Measurements from ENCODE around the gene KRTAP5-8.
"Not testable (repeated sequence)": the region's sequence is repeated elsewhere in the genome, so short reads cannot be mapped to it uniquely, and the experiment has no call there.

Gene KRTAP5-8

DNA sequence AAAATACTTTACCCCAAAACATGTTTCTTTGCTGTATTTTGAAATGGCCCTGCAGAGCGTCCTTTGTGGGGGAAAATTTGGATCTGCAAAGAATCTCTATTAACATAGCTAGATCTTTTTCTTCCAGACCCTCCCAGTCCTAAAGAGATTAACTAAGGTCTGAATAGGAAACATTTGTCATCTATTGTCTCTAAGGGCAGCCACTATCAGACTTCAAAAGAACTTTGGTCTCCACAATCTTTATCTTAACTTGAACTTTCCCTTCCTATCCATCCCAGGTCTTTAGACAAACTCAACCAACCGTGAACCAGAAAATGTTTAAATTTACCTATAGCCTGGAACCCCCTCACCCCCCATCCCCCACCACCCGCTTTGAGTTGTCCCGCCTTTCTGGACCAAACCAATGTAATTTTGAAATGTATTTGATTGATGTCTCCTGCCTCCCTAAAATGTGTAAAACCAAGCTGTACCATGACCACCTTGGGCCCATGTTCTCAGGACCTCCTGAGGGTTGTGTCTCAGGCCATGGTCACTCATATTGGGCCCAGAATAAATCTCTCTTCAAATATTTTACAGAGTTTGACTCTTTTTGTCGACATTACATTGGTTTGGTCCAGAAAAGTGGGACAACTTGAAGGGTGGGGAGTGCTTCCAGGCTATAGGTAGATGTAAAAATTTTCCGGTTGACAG lies 6.8 kb downstream of the KRTAP5-8 start:
- DNase-seq: no peak

DNA sequence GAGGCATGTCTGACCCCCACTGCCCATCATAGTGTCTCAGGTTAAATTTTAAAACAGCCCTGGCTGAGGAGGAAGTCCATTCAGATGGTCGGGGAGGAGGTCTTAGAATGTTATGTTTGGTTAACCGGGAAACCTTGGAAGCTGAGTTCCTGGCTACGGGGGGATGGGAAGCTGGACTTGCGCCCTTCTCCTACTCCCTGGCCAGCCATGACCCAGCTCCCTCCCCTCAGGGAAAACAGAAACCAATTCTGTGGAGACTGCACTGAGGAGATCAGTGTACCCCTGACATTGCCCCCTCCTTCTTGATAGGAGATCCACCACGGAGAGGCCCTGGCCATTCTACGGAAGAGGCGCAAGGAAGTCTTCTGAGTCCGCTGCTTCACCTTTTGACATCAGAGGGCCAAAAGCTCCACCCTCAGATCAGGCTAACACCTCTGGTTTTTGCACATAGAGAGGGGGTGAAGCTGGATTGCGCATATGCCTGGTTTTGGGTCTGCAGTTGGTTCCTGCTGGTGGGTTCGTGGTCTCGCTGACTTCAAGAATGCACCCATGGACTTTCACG lies 7.7 kb downstream of the KRTAP5-8 start:
- DNase-seq: no peak

DNA sequence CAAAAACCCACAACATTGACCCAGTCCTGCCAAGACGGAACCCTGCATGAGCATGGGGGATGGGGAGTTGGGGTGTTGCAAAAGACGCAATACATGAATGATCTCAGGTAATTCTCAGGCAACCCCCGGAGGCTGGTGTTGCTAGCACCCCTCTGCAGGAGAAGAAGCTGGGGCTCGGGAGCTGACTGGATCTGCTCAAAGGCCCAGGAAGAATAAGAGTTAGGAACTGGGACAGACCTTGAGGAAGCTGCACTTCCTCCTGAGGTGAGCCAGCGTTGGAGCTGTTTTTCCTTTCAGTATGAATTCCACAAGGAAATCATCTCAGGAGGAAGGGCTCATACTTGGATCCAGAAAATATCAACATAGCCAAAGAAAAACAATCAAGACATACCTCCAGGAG lies 10.3 kb downstream of the KRTAP5-8 start, which contains the start of gene KRTAP5-9:
TSS of gene KRTAP5-9 (plus strand) at position 301 of the 400 bp plus-strand sequence. CDS start 238 bp downstream, outside the sequence.
- no peak for DNase-seq

DNA sequence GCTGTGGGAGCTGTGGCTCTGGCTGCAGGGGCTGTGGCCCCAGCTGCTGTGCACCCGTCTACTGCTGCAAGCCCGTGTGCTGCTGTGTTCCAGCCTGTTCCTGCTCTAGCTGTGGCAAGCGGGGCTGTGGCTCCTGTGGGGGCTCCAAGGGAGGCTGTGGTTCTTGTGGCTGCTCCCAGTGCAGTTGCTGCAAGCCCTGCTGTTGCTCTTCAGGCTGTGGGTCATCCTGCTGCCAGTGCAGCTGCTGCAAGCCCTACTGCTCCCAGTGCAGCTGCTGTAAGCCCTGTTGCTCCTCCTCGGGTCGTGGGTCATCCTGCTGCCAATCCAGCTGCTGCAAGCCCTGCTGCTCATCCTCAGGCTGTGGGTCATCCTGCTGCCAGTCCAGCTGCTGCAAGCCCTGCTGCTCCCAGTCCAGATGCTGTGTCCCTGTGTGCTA lies 10.9 kb downstream of the KRTAP5-8 start:
- no peak for DNase-seq

DNA sequence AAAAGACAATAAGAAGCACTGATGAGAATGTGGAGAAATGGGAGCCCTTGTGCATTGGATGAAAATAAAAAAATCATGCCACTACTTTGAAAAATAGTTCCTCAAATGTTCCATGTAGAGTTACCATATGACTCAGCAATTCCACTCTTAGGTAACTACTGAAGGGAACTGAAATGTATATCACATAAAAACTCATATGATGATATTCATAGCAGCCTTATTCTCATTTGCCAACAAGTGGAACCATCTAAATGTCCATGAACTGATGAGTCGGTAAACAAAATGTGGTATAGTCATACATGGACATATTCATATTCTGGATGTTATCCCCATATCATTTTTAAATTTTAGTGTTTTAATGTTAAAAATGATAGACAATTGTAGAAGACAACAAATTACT lies 13.9 kb downstream of the KRTAP5-8 start:
- no peak for DNase-seq

DNA sequence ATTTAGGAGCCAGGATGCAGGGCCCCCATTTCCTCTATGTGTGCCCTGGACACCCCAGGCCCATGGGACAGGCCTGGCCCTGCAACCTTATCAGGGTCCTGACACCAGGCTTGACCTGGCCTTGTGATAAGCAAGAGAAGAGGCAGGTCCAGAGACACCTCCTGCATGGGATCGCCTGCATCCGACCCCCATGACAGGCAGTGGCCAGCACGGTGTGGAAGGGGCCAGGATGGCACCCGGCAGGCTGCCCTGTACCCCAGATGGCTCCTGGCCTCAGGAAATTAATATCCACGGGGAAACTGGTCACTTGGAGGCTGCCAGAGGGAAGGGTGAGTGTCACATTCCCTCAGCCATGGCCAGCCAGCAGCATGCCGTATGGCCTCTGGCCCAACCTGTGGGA lies 17.2 kb downstream of the KRTAP5-8 start:
- no peak for DNase-seq

DNA sequence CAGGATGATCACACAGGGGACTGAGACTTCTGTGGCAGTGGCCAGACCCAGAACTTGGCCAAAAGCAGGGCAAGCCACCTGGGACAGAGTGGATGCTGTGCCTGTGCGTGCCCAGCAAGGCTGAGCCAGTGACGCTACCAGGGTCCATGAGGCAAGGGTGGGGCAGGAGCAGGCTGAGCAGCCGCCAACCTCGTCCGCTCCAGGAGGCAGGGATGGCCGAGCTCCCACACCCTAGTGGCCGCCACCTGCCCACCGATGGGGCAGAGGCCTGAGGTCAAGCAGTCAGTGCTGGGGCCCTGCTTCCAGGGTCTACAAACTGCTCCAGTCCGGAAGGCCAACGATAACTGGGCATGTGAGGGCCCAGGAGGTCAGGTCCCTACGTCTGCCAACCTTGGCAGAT lies 17.7 kb downstream of the KRTAP5-8 start:
- DNase-seq: no peak

DNA sequence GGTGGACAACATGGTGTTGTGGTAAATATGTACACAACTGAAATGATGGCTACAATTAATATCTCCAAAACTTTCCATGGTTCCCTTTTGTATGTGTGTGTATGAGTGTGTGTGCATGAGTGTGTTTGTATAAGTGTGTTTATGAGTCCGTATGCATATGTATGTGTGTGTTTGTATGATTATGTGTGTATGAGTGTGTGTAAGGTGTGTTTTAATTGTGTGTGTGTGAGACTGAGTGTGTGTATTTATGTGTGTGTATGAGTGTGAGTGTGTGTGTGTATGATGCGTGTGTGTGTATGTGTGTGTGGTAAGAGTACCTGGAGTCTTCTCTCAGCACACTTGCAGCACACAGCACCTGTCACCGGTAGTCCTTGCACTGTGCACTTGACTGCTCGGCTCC lies 18.2 kb downstream of the KRTAP5-8 start:
- no peak for DNase-seq

DNA sequence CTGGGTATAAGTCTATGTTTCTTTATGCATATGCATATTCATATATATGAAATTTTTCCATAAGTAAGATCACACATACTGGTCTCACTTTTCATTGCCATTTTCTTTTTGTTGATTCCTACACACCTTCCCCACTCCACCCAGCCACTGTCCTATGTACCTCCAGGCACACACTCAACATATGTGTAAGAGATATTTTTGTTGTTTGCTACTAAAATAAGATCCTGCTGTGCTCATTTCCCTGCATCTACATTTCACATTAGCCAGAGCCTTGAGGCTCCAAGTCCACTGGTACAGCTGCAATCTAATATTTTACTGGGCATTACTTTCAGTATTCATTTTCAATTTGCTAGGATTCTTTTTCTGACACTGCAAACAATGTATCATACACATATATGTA lies 19.4 kb downstream of the KRTAP5-8 start:
- no peak for DNase-seq

DNA sequence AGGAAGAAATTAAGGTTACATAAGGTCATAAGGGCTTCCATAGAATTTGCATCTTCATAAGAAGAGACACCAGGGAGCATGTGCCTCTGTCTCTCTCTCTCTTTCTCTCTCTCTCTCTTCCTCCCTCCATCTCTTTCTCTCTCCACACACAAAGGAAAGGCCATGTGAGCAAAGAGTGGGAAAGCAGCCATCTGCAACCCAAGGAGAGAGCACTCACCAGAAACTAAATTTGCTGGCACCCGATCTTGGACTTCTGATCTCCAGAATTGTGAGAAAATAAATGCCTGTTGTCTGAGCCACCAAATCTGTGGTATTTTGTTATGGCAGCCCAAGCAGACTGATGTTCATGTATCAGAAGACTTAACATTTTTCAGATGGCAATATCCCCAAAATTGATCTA lies 21.2 kb downstream of the KRTAP5-8 start:
- no peak for DNase-seq

DNA sequence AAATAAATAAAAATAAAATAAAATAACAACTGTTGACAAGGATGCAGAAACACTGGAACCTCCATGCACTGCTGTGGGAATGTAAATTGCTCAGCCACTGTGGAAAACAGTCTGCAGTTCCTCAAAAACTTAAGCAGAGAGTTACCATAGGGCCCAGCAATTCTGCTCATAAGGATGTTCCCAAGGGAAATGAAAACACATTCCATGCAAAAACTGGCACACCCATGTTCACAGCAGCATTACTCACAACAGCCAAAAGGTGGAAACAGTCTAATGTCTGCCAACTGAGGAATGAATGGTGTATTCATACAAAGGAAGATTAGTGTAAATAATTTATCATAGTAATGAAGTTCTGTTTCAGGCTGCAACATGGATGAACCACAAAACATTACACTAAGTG lies 24.3 kb downstream of the KRTAP5-8 start:
- no peak for DNase-seq

DNA sequence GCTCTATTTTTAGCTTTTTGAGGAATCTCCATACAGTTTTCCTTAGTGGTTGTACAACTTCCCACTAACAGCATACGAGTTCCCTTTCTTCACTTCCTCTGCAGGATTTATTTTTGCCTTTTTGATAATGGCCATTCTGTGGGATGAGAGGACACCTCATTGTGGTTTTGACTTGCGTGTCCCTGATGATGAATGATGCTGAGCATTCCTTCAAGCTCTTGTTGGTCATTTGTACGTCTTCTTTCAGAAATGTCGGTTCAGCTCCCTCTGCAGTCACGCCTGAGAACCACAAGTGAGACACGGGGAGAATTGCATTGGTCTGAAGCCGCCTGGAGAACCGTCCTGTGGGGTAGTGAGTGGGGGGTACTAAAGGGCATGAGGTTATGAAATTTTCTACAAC lies 25.6 kb downstream of the KRTAP5-8 start:
- DNase-seq: peak in 1 of 5 donors; percentile 12

DNA sequence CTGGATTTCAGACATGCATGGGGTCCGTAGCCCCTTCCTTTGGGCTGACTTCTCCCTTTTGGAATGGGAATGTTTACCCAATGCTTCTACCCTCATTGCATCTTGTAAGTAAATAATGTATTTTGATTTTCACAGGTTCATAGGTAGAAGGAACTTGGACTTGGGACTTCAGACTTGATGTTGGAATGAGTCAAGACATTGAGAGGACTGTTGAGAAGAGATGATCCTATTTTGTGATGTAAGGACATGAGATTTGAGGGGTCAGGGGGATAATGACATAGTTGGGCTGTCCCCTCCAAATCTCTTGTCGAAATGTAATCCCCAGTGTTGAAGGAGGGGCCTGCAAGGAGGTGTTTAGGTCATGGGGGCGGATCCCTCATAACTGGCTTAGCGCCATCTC lies 26.6 kb downstream of the KRTAP5-8 start:
- DNase-seq: no peak

DNA sequence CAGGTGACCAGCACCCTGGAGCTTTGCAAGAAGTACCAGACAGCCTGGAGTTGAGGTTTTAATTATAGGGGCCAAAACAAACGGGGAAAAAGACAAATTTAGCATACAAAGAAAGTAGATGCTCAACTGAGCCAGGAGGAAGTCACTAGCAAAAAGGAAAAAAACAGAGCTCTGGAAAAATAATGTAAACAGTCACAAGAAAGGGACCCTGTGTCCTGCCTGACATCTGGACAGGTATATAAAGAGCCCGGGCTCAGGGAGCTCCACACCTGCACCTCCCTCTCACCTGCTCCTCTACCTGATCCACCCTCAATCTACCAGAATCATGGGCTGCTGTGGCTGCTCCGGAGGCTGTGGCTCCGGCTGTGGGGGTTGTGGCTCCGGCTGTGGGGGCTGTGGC lies 27.4 kb downstream of the KRTAP5-8 start, which contains the start of gene KRTAP5-10:
TSS of gene KRTAP5-10 (plus strand) at position 301 of the 400 bp plus-strand sequence. CDS start at position 326, 25 bp downstream.
- no peak for DNase-seq

DNA sequence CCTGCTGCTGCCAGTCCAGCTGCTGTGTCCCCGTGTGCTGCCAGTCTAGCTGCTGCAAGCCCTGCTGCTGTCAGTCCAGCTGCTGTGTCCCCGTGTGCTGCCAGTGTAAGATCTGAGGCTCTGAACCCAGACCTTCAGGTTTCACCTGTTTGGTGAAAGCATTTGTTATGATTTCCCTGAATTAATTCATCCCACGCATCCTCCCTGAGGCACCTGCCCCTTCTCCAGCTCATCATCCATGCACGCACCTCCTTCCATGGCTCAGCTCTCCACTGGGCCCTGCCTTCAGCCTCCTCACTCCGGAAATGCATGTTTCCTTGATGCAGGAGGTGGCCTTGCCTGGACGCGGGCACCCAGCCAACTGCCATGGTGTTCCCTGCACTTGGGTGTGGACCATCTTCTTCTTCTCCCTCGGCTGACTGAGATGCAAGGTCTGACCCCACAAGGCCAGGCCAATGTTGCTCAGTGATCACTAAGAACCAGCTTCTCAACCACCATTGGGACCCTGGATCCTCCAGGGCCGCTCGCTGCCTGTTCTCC lies 28.3 kb downstream of the KRTAP5-8 start:
- DNase-seq: no peak

DNA sequence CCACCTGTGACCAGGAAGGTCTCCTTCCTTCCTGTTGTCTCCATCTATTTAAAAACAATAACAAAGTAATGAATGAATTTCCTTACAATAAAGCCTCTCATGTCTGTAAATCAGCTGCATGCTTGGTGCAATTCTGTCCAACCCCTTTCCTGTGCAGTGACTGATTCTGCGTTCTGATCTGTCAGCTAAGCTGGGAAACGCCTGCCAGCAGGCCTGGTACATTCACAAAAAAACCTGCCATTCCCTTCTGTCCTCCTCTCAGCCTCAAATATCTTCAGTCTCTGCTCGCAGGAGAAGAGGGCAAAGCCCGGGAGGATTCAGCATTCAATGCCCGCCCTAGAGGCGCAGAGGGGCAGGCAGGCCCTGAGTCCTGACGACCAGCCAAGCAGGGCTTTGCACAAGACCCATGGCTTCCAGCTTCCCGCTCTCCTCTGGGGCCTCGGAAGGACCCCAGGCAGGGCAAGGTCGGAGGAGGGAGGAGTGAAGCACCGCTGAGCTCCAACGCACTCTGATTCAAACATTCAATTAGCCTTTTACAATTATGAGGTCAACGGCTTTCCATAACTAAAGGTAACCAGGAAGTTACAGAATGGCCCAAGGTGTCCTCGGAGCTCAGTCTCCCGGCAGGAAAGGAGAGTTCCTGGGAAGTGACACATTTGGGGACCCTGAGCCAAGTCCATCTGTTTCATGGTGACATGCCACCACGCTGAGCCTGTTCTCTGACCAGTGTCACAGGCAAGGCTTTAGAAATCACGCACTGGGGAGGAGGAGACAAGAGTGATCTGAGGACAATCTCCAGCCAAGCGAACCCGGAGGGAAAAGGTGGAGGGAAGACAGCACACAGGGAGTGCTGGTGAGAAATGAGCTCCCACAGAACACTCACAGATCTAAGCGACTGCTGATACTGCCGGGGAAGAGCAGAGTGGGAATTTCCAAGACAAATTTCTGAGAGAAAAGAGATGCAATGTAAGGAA lies 29.1 kb downstream of the KRTAP5-8 start:
- DNase-seq: not testable (repeated sequence)

DNA sequence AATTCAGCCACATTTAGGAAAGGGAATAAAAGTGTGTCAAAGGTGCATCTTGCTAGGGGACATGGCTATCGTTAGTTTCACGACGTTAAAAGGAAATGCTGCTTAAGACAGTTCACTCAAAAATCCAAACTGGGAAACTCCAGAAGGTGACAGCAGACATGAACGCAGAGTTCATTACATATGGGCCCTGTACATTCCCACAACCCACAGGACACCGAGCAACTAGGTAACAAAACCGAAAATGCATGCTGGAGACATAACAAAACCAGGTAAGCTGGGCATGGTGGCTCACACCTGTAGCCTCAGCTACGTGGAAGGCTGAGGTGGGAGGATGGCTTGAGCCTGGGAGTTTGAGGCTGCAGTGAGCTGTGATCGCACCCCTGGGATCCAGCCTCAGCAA lies 29.8 kb downstream of the KRTAP5-8 start:
- not testable (repeated sequence) for DNase-seq

DNA sequence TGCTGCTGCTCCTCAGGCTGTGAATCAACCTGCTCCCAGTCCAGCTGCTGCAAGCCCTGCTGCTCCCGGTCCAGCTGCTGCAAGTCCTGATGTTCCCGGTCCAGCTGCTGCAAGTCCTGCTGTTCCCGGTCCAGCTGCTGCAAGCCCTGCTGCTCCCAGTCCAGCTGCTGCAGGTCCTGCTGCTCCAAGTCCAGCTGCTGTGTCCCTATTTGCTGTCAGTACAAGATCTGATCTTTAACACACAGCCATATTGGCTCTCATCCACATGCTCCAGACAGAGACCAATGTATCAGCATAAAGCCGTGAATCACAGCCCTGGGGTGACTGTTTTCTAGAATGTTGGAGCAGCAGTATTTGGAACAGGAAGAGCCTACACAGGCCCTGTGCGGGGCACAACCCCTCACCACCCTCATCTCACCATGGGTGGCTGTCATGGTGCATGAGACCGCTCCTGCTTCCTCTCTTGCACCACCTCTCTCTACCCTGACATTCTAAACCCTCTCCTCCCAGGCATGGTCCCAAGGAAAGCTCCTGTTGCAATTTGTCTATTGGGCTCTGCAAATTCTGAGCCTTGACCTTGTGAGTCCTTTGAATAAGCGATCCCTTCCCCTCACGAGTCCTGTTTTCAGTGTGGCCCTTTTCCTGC lies 31.0 kb downstream of the KRTAP5-8 start:
- no peak for DNase-seq

DNA sequence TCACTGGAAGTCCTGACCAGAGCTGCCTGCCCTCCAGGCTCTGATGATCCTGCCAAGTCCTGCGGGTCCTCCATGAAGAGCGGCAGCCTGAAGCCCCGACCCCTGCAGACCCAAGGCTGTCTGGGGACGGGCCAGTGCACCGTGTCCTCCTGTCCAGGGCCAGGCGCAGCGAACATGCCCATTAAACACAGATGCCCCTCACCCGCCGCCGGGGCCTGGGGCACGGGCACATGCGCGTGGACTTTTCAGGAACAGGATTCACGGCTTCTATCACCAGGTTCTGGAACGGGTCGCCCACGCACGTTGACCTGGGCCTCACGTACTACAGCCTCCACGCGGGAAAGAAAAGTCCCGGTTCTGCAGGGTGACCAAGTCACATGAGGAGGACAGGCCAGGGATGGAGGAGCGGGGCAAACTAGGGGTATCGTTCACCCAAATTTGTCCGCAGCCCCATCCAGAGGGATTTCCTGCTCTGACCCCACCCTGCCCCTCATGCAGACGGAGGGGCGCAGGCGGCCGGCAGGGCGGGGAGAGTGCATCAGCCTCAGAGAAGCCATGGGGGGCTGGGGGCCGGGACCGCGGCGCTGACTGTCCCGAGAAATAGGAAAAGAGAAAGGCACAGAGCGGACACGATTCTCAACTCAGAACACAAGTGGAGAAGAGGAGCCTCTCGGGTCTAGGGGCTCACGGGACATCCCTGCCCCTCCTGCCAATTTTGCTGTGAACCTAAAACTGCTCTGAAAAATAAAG lies 33.5 kb downstream of the KRTAP5-8 start:
- DNase-seq: not testable (repeated sequence)

DNA sequence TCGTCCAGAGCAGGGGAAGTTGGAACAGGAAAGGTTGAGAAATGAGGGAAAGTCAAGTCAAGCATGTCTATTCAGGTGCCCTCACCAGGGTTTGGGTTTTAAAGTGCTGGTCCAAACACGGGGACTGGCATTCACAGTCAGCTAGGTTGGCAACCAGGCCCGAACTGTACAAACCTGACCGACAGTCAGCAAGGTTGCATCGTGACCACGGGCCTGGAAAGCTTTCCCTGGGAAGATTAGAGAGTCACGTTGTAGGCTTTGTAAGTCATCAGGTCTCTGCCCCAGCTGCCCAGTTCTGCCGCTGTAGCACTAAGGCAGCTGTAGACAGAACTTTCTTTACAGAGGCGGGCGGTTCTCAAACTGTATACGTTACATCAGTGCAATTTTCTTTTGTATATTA lies 35.0 kb downstream of the KRTAP5-8 start:
- no peak for DNase-seq

DNA sequence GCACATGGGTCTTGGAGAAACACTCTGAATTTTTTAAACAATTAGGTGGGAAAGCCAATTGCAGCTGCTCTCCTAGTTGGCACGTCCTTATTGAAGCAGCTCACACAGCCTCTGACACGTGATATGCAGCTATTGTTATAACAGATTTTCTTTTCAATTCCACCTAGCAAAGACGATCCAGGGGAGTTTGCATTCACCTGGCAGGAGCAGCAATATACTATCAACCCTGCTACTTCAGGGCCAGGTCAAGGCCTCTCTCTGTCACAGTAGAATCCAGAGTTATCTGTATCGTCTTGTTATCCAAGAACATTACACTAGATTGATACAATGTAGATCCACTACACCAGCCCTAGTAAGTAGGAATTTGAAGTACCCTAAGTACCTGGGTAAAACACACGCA lies 36.6 kb downstream of the KRTAP5-8 start:
- no peak for DNase-seq
